SIG-M5 (cell line): ENCODE data around the gene PTPMT1.
A peak's percentile ranks its signal among the peaks of the same experiment; 100 is the strongest.
"Not testable (repeated sequence)": the region's sequence is repeated elsewhere in the genome, so short reads cannot be mapped to it uniquely, and the experiment has no call there.

Experiments
- DNase-seq: peaks from one replicate; lab custom pipeline; 2025; lab: John Stamatoyannopoulos, UW

Gene PTPMT1

DNA sequence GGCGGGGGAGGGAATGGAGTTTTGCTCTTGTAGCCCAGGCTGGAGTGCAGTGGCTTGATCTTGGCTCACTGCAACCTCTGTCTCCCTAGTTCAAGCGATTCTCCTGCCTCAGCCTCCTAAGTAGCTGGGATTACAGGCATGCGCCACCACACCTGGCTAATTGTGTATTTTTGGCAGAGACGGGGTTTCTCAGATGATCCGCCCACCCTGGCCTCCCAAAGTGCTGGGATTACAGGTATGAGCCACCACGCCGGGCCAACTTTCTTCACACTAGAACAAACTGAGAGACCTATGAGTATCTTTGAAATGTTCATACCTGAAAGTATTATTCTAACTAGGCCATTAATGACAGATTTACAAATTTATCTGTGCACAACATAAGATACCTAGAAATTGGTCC is 19.1 kb upstream of the PTPMT1 start:
- DNase-seq: not testable (repeated sequence)

DNA sequence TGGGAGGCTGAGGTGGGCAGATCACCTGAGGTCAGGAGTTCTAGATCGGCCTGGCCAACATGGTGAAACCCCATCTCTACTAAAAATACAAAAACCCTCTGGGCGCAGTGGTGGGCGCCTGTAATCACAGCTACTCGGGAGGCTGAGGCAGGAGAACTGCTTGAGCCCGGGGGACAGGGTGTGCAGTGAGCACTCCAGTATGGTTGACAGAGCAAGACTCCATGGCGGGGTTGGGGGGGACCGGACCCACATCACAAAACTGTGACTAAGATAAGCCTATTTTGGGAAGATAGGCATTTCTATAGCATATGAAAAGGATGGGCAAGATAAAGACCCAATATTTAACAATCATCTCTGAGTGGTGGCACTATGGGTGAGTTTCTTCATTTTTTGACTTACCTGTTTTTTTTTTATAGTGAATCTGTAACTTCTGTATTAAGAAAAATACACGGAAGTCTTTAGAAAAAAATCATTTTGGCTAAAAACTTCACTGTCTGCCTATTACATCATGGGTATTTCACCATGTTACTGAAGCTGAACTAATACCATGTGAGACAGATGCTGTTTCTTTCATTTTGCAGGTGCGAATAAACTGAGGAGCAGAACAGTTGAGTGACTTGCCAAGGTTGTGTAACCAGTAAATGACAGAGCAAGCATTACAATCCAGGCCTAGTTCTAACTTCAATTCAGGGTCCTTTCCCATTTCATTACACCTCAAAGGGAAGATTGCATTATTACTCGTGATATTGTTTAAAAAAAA is 14.9 kb upstream of the PTPMT1 start:
- no peak for DNase-seq

DNA sequence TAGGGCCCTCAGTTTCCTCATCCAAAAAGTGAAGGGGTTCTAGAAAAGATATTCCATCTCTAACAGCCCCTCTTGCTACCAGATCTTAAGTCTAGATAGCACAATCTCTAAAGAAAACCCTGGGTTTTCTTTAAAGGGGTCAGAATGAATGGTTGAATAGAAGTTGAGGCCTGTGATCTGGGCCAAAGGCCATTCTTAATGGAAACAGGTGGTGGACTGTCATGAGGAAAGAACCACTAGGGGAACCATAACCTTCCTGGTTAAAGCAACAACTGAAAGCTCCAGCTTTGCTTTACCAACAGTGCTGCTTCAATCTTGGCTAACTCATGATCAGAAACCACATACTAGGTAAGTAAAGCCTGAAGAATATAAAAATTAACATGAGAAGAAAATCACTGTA is 14.3 kb upstream of the PTPMT1 start:
- no peak for DNase-seq

GRCh38 chr11:47552056-47552565 is 13.3 kb upstream of the PTPMT1 start:
- DNase-seq: no peak

DNA sequence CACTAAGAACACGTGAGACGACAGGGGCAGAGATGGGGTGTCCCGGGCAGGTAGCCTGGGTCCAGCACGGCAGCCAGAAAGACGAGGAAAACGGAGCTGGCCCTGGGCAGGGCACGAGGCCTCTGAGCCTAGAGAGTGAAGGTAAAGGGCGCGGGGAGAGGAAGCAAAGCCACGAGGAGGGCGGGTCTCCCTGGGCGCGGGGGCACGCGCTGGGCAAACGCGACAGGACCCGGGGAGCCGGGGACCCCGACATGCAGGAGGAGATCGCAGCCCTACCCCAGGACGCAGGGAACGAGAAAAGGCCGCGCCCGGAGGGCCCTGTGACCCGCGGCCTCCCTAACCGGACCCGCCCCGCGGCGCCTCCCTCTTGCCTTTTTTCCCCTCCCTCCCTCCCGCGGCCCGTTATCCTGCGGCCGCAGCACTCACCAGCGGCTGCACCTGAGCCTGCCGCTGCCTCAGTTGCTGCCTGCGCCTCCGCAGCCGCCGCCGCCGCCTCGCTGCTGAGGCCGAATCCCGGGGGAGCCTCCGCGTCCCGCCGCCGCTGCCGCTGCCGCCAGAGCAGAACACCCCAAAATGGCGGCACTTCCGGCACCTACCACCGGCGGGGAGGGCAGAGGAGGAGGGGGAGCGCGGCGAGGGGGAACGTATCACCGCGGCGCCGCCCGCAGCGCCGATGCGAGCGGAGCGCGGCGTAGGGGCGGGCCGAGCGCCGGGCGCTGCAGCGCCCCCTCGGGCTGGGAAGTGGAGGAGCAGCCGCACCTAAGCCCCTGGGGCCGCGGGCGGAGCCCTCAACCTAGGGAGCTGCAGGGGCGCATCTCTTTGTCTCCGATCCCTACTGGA is 12.6 kb upstream of the PTPMT1 start, which contains the start of gene CELF1:
CELF1 (minus strand) TSS at position 567 of the 840 bp plus-strand sequence. CDS start 53,609 bp downstream, outside the sequence.
- DNase-seq: peak; percentile 11

DNA sequence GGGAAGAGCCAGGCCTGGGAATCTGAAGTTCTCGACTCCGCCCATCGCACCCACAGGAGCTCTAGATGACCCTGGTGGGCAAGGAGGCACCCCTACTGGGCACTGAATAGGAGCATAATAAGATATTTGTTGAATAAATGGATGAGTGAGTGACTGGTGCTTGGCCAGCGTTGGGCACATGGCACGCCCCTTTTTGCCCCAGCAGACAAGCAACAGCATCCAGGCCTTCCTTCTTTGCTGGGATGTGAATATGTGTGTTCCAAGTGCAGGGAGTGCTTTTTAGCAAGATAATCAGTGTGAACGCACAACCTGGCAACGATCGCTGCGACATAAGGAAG is 12.0 kb upstream of the PTPMT1 start:
- DNase-seq: no peak

GRCh38 chr11:47557004-47557403 is 8.4 kb upstream of the PTPMT1 start:
- DNase-seq: not testable (repeated sequence)

DNA sequence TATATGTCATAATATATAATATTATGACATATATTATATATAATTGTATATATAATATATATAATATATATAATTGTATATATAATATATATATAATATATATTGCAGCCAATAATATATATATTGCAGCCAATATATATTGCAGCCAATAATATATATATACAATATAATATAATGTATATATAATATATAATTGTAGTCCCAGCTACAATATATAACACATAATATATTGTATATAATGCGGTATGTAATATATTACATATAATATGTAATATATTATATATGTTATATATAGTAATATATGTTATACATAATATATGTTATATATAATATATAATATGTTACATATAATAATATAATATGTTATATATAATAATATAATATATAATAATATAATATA is 6.7 kb upstream of the PTPMT1 start:
- no peak for DNase-seq

DNA sequence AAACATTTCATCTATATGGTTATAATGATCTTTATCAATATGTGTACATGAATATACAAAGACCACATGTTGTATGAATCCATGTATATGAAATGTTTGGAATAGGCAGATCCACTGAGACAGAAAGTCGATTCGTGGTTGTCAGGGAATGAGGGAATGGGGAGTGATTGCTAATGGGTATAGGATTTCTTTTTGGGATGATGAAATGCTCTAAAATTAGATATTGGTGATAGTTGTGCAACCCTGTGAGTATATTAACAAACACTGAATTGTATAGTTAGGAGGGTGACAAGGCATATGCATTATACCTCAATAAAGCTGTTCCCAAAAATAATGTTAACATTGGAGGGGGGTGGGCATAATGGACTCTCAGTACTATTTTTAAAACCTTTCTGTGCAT is 5.0 kb upstream of the PTPMT1 start:
- DNase-seq: no peak

GRCh38 chr11:47562393-47562792 is 3.0 kb upstream of the PTPMT1 start:
- not testable (repeated sequence) for DNase-seq

GRCh38 chr11:47564366-47564765 is 1.0 kb upstream of the PTPMT1 start:
- not testable (repeated sequence) for DNase-seq

DNA sequence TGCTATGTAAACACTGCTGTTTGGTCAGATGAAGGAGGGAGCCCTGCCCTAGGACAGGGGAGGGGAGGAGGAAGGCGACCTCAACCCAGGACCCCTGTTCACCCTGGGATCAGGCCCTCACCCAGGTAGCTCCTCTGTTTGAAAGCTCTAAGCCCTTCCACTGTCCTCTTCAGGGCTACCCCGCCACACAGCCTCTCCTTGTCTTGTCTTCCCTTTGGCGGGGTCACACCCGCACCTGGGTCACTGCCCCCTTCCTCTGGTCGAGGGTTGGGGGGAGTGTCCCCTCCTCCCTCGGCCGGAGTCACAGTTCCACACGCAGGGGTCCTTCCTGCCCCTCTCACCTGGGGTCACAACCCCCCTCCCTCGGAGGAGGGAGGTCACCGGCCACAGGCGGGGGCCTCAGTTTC is 463 bp upstream of the PTPMT1 start:
- no peak for DNase-seq

GRCh38 chr11:47566149-47566698 is 825 bp downstream of the PTPMT1 start:
- no peak for DNase-seq

DNA sequence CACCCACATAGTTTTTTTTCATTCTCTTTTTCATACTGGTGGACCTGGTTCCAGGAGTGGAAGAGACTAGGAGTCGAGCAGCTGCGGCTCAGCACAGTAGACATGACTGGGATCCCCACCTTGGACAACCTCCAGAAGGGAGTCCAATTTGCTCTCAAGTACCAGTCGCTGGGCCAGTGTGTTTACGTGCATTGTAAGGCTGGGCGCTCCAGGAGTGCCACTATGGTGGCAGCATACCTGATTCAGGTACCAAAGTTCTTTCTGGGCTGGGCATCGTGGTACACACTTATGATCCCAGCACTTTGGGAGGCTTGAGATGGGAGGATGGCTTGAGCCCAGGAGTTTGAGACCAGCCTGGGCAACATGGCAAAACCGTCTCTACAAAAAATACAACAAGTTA is 4.2 kb downstream of the PTPMT1 start:
- DNase-seq: no peak

- DNase-seq: no peak
Measured at GRCh38 chr11:47570651-47571356, 5.4 kb downstream of the PTPMT1 start.

DNA sequence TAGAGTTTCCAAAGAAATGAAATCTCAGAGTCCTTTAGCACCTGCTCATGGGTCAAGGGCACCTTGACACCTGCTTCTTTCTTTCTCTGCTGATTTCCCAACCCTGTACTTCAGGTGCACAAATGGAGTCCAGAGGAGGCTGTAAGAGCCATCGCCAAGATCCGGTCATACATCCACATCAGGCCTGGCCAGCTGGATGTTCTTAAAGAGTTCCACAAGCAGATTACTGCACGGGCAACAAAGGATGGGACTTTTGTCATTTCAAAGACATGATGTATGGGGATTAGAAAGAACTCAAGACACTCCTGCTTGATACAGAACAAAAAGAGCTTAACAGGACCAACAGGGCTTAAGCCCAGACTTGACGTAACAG is 5.9 kb downstream of the PTPMT1 start:
- DNase-seq: no peak

DNA sequence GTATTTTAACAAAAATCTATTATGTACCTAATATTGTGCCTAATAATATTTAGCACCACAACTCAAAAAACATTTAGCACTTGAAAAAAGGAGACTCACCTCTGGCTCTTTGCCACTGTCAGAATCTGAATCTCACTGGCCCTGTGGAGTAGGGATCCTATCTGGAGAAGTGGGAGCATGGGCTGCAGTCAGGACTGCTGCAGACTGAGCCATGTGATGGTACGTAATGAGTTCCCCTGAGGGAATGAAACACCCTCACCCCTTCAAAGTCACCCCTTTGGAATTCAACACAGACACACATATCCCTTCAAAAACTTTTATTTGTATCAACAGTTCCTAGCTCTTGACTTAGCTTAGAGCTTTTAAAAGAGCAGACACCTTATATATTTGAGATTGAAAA is 6.5 kb downstream of the PTPMT1 start:
- DNase-seq: no peak

GRCh38 chr11:47572715-47573255 is 7.4 kb downstream of the PTPMT1 start:
- DNase-seq: no peak

- no peak for DNase-seq
Measured at GRCh38 chr11:47573321-47573720, 7.9 kb downstream of the PTPMT1 start.

DNA sequence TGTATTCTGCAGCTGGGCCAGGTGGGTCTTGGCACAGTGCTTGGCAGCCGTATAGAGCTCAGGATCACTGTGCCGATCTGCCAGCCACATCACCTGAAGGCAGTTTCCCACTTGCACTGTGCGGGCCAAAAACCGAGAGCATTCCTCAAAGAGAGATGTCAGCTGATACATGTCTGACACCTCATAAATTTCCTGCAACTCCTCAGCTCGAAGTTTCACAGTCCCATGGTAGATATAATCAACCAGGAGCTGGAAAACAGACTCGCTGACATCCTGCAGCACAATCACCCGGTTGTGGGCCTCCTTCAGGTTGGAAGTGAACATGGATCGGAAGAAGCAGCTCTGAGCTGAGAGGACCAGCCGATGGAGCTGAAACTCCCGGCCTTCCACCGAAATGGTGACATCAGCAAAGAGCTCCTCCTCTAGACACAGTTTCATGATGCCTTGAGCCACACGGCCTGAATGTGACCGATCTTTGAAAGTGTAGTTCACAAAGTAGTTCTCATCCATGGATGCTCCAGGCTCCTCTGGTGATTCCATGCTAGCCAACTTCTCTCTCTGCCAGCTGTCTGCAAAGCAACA is 12.2 kb downstream of the PTPMT1 start:
- no peak for DNase-seq
